K562 (cell line): ENCODE measurements around the gene PSMD9. TPM values are rescaled to one million over a fixed set of nuclear protein-coding genes. Genes with fewer than 3 reads are reported as not detected.

ENCODE experiments used
- ATAC-seq: fragments of 200-7000 bp; cut with Tn5 transposase; 3 replicates; pipeline ENCODE4 v1.9.1; 2020; ENCODE audit warnings: moderate library complexity
- BruUV-seq: library from RNA; stranded (reverse); fragments of 400-500 nt; replicated peaks from 2 replicates; lab custom pipeline; 2021; lab: Mats Ljungman, UMichigan
- CTCF ChIA-PET: fragments of 300-600 bp; formaldehyde crosslinking; extraction: SDS; loops from one replicate; lab custom pipeline; 2021; ENCODE audit warnings: low intra/inter-chr PET ratio; lab: Yijun Ruan, JAX
- POLR2A ChIA-PET: fragments of 300-600, 350-650 bp; sonication (Branson Sonifier 250); formaldehyde crosslinking; extraction: SDS; loops from one replicate; lab custom pipeline; 2021; ENCODE audit warnings: antibody characterized with exemption, inconsistent platforms; lab: Yijun Ruan, JAX
- DNase-seq, 4 experiments: peaks; one replicate each; pipeline versions ENCODE4 v3.0.0 to v3.0.0-alpha.2; 2011 to 2018; ENCODE audit warnings: low spot score in 3 of 4, mixed read lengths in 3 of 4; ENCODE audit errors: extremely low read depth in 1 of 4
- FAIRE-seq: peaks from 2 replicates; lab custom pipeline; 2011; peaks lifted over from hg19 to GRCh38; lab: Jason Lieb, UNC
- H2AFZ ChIP-seq: 2 replicates; pipeline ENCODE4 v1.6.0; 2011; ENCODE audit warnings: low read depth, low read length, control low read depth, inconsistent platforms
- H3K27ac ChIP-seq: fragments of 200-600 bp; 3 replicates; pipeline ENCODE4 v1.8.0; 2011; ENCODE audit warnings: low read depth, mild to moderate bottlenecking, control low read depth, inconsistent platforms, low read length, moderate library complexity, mixed read lengths; ENCODE audit errors: extremely low read depth
- H3K27me3 ChIP-seq, 2 experiments: fragments of 300-600 bp in 1 of 2; 2 replicates in 1 of 2; 3 replicates in 1 of 2; pipeline versions ENCODE4 v1.6.0 to v1.8.0; 2011; ENCODE audit warnings: inconsistent platforms in 2 of 2, low read length in 2 of 2, mild to moderate bottlenecking in 1 of 2, mixed read lengths in 1 of 2, moderate library complexity in 1 of 2; ENCODE audit not compliant: control insufficient read depth in 2 of 2, insufficient read depth in 2 of 2
- H3K36me3 ChIP-seq: fragments of 300-600 bp; 3 replicates; pipeline ENCODE4 v1.8.0; 2011; ENCODE audit warnings: mild to moderate bottlenecking, low read length, inconsistent platforms; ENCODE audit not compliant: control insufficient read depth, insufficient read depth
- H3K4me1 ChIP-seq, 2 experiments: fragments of 200-600 bp in 1 of 2; replicated peaks in 1 of 2; 2 replicates in 1 of 2; 3 replicates in 1 of 2; pipeline versions ENCODE4 v1.5.1 to v1.8.0; 2011; ENCODE audit warnings: inconsistent platforms in 2 of 2, low read length in 2 of 2, mild to moderate bottlenecking in 1 of 2, mixed read lengths in 1 of 2, moderate library complexity in 1 of 2; ENCODE audit not compliant: control insufficient read depth in 2 of 2, insufficient read depth in 2 of 2
- H3K4me2 ChIP-seq: 2 replicates; pipeline ENCODE4 v1.6.1; 2011; ENCODE audit warnings: low read length, control low read depth, inconsistent platforms, mixed read lengths; ENCODE audit not compliant: insufficient read depth
- H3K4me3 ChIP-seq: fragments of 200-600 bp; sonication (generic), shearing (Covaris generic); 2 replicates; pipeline ENCODE4 v1.5.1; 2016; ENCODE audit warnings: control low read depth, inconsistent platforms
- H3K79me2 ChIP-seq: fragments of 200-600 bp; 3 replicates; pipeline ENCODE4 v1.8.0; 2011; ENCODE audit warnings: low read length, inconsistent platforms; ENCODE audit not compliant: control insufficient read depth, insufficient read depth
- H3K9ac ChIP-seq, 2 experiments: 2 replicates each; pipeline versions ENCODE4 v1.6.0 to v1.6.1; 2011; ENCODE audit warnings: low read depth in 2 of 2, low read length in 2 of 2, control low read depth in 1 of 2, inconsistent platforms in 1 of 2, mild to moderate bottlenecking in 1 of 2, mixed read lengths in 1 of 2; ENCODE audit not compliant: insufficient read depth in 1 of 2
- H3K9me1 ChIP-seq: one replicate; pipeline ENCODE4 v1.6.0; 2011; ENCODE audit warnings: inconsistent platforms, mild to moderate bottlenecking, low read length, moderate library complexity; ENCODE audit not compliant: control insufficient read depth, insufficient read depth
- H3K9me3 ChIP-seq: replicated peaks from 2 replicates; pipeline ENCODE4 v1.5.1; 2011; ENCODE audit warnings: low read depth, low read length, inconsistent platforms; ENCODE audit not compliant: control insufficient read depth, insufficient read depth
- H4K20me1 ChIP-seq: replicated peaks from 2 replicates; pipeline ENCODE4 v1.6.1; 2011; ENCODE audit warnings: low read length, inconsistent platforms, mixed read lengths; ENCODE audit not compliant: control insufficient read depth, insufficient read depth
- CREB5 ChIP-seq: fragments of 250-450 bp; sonication (Bioruptor Pico); IDR thresholded peaks from 2 replicates; pipeline ENCODE4 v1.5.0; 2020; ENCODE audit warnings: mild to moderate bottlenecking
- ETV5 ChIP-seq: sonication (generic); formaldehyde crosslinking; IDR thresholded peaks from 2 replicates; pipeline ENCODE4 v1.4.0; 2020; ENCODE audit warnings: low read depth, mild to moderate bottlenecking, missing genetic modification reagents
- FOXK1 ChIP-seq: sonication (generic); formaldehyde crosslinking; IDR thresholded peaks from 2 replicates; pipeline ENCODE4 v1.8.0; 2022; ENCODE audit warnings: missing genetic modification reagents, mild to moderate bottlenecking, borderline replicate concordance
- HDAC6 ChIP-seq: IDR thresholded peaks from 2 replicates; pipeline ENCODE4 v1.6.1; 2012; ENCODE audit warnings: low read depth, mild to moderate bottlenecking, control low read depth, inconsistent platforms, low read length, moderate library complexity
- HNRNPH1 ChIP-seq: fragments of 200-400 bp; formaldehyde crosslinking; optimal IDR thresholded peaks from 2 replicates; pipeline ENCODE3; 2017; ENCODE audit warnings: low read depth, mild to moderate bottlenecking, low read length, moderate library complexity
- HNRNPL ChIP-seq: fragments of 200-400 bp; formaldehyde crosslinking; IDR thresholded peaks from 2 replicates; pipeline ENCODE4 v1.6.1; 2017; ENCODE audit warnings: low read depth, mild to moderate bottlenecking, low read length
- KDM1A ChIP-seq, 2 experiments: fragments of 450-650 bp; IDR thresholded peaks; 2 replicates each; pipeline ENCODE4 v1.6.1; 2016; ENCODE audit warnings: mild to moderate bottlenecking in 2 of 2
- MLX ChIP-seq, 2 experiments: fragments of 450-650 bp in 1 of 2; sonication (generic) in 1 of 2; formaldehyde crosslinking; conservative IDR thresholded peaks; 2 replicates each; pipeline versions ENCODE4 v1.4.0 to v1.8.1; 2020 to 2022; ENCODE audit warnings: mild to moderate bottlenecking in 1 of 2, missing genetic modification reagents in 1 of 2
- NR0B1 ChIP-seq: fragments of 450-650 bp; IDR thresholded peaks from one replicate; pipeline ENCODE4 v1.6.1; 2018; ENCODE audit warnings: mild to moderate bottlenecking, moderate library complexity; ENCODE audit not compliant: partially characterized antibody
- NR2F6 ChIP-seq: fragments of 450-650 bp; formaldehyde crosslinking; IDR thresholded peaks from 2 replicates; pipeline ENCODE4 v1.4.0; 2020; ENCODE audit warnings: mild to moderate bottlenecking
- NRF1 ChIP-seq, 2 experiments: fragments of 450-650 bp; IDR thresholded peaks in 1 of 2; conservative IDR thresholded peaks in 1 of 2; 2 replicates each; pipeline ENCODE4 v1.6.1; 2014; ENCODE audit warnings: mild to moderate bottlenecking in 2 of 2
- RNF2 ChIP-seq: sonication (generic); IDR thresholded peaks from 2 replicates; pipeline ENCODE4 v1.6.1; 2016
- SIN3A ChIP-seq, 2 experiments: fragments of 150-350 bp in 1 of 2; IDR thresholded peaks; 2 replicates each; pipeline ENCODE4 v1.6.1; 2011 to 2016; ENCODE audit warnings: borderline replicate concordance in 2 of 2, low read depth in 2 of 2, low read length in 2 of 2, mild to moderate bottlenecking in 2 of 2, moderate library complexity in 2 of 2; ENCODE audit not compliant: control insufficient read depth in 1 of 2
- SMARCB1 ChIP-seq: IDR thresholded peaks from 2 replicates; pipeline ENCODE4 v1.6.1; 2011; ENCODE audit warnings: improper control_type of control experiment, low read depth; ENCODE audit not compliant: insufficient read length
- SRSF3 ChIP-seq: fragments of 200-400 bp; formaldehyde crosslinking; IDR thresholded peaks from 2 replicates; pipeline ENCODE4 v1.6.1; 2016; ENCODE audit warnings: mild to moderate bottlenecking, low read length, moderate library complexity; ENCODE audit not compliant: insufficient read depth
- TOE1 ChIP-seq, 2 experiments: fragments of 450-650 bp in 1 of 2; sonication (generic) in 1 of 2; formaldehyde crosslinking in 1 of 2; IDR thresholded peaks; 2 replicates each; pipeline versions ENCODE4 v1.7.1 to v1.8.0; 2016 to 2022; ENCODE audit warnings: borderline replicate concordance in 2 of 2, mild to moderate bottlenecking in 2 of 2, antibody characterized with exemption in 1 of 2, inconsistent platforms in 1 of 2, low read depth in 1 of 2, missing genetic modification reagents in 1 of 2, moderate library complexity in 1 of 2
- ZC3H11A ChIP-seq: IDR thresholded peaks from 2 replicates; pipeline ENCODE4 v1.6.1; 2012; ENCODE audit warnings: low read depth, low read length, improper control_type of control experiment
- ZC3H4 ChIP-seq: sonication (generic); formaldehyde crosslinking; IDR thresholded peaks from 2 replicates; pipeline ENCODE4 v1.9.0; 2021; ENCODE audit warnings: missing genetic modification reagents, borderline replicate concordance
- ZNF224 ChIP-seq: sonication (generic); formaldehyde crosslinking; IDR thresholded peaks from 2 replicates; pipeline ENCODE4 v1.8.0; 2022; ENCODE audit warnings: mild to moderate bottlenecking, missing genetic modification reagents
- ZNF408 ChIP-seq: fragments of 250-450 bp; sonication (Bioruptor Pico); IDR thresholded peaks from 2 replicates; pipeline ENCODE4 v1.4.0; 2020; ENCODE audit warnings: low read depth, mild to moderate bottlenecking, moderate library complexity
- WGBS: fragments of 100-300 bp; shearing (Covaris generic); methylation state at CpG from one replicate; pipeline ENCODE4 v1.1.6; 2016; ENCODE audit warnings: low coverage, mixed read lengths; ENCODE audit not compliant: insufficient coverage; ENCODE audit errors: missing lambda C conversion rate; 5-methylcytosine and 5-hydroxymethylcytosine counted together
- in situ Hi-C: fragments of 300-500 bp; cut with MboI; formaldehyde crosslinking; loops from 4 replicates; pipeline ENCODE4 v1.15.0; 2018; ENCODE audit warnings: inconsistent platforms, mixed read lengths
- intact Hi-C: fragments of 100-400 bp; cut with micrococcal nuclease; formaldehyde crosslinking; loops from 2 replicates; pipeline ENCODE4 v1.14.2; 2022
- polyA plus RNA-seq, 8 experiments: library from polyadenylated mRNA; depleted of rRNA in 4 of 8; stranded (reverse) in 5 of 8; unstranded in 3 of 8; fragments of >200 nt; fragmentation: Nextera tagmentation in 2 of 8; fragmentation: Illumina TruSeq in 1 of 8; extraction: Ambion mirVana in 2 of 8; extraction: Trizol in 1 of 8; gene quantifications; 2 replicates each; pipeline versions ENCODE4 v1.2.1 to v1.2.3, GENCODE V29; 2011 to 2014; ENCODE audit warnings: inconsistent platforms in 1 of 8, missing spikeins in 1 of 8
- total RNA-seq, 7 experiments: library from RNA; depleted of rRNA in 6 of 7; stranded (reverse); fragments of >200 nt in 6 of 7; fragmentation: Illumina TruSeq in 2 of 7; extraction: Trizol in 2 of 7; gene quantifications; 2 replicates each; pipeline versions ENCODE4 v1.2.1 to v1.2.3, GENCODE V29; 2011 to 2021; ENCODE audit warnings: low replicate concordance in 1 of 7

PSMD9 gene
- total and polyA plus RNA-seq, 9 of the 15 experiments (the other 6 are each of a cell fraction or from before 2014, with no cell fraction given): 12.2 to 143 (median 61.3) TPM

- in situ Hi-C loops: no loop called here
- H3K27ac ChIP-seq: no peak overlapping the region
- WGBS: 36% methylated on average over 1 of the region's 1 CpG
- H3K79me2 ChIP-seq: no peaks in the 10 kb centered on the region
- H3K9ac ChIP-seq: no peak overlapping the region
- TF ChIP-seq HDAC6 (no peak), HNRNPL (no peak), MLX (CRISPR knock-in tag; conservative IDR thresholded peaks at IDR 0.05) (no peak), ZNF408 (no peak), RNF2 (no peak), SMARCB1 (no peak), SRSF3 (no peak), ZNF224 (CRISPR knock-in tag) (no peak), NRF1 (conservative IDR thresholded peaks at IDR 0.05 in 1 of 2, IDR thresholded peaks at IDR 0.05 in 1 of 2) (no peak), ETV5 (CRISPR knock-in tag) (no peak), SIN3A (IDR thresholded peaks at IDR 0.05; ENCODE audit: borderline replicate concordance in 2 of 2, control insufficient read depth in 1 of 2, low read depth in 2 of 2, low read length in 2 of 2) (no peak), NR0B1 (no peak), TOE1 (IDR thresholded peaks at IDR 0.05; ENCODE audit: borderline replicate concordance) (no peak), TOE1 (CRISPR knock-in tag; IDR thresholded peaks at IDR 0.05; ENCODE audit: borderline replicate concordance, low read depth) (no peak), CREB5 (no peak), NR2F6 (CRISPR knock-in tag) (no peak), ZC3H11A (no peak), KDM1A (IDR thresholded peaks at IDR 0.05) (no peak), FOXK1 (CRISPR knock-in tag) (no peak), ZC3H4 (CRISPR knock-in tag) (no peak), HNRNPH1 (no peak)
- no peak for FAIRE-seq
- peaks cover 8 to 9% of the 10 kb centered on the region in 2 experiments; a peak in 4 of 5 replicates for H3K4me1 ChIP-seq
- H2AFZ ChIP-seq: no peak overlapping the region
- no peak for DNase-seq
- ChIA-PET CTCF (no interaction called here), POLR2A (interaction anchor here (0.6 to 2.3 kb wide), 2 partner anchors 10 to 1031 kb away, joined by 3 to 9 read pairs; no protein-coding TSS in a partner anchor)
- H4K20me1 ChIP-seq: no peaks in the 10 kb centered on the region
- no peaks in the 10 kb centered on the region for H3K27me3 ChIP-seq
- H3K9me3 ChIP-seq: no peaks in the 10 kb centered on the region
- no peak overlapping the region for H3K4me2 ChIP-seq
- H3K36me3 ChIP-seq: no peaks in the 10 kb centered on the region
- H3K4me3 ChIP-seq: no peak overlapping the region
- no TSS peak for BruUV-seq
- intact Hi-C loops: no loop called here
- no peak for ATAC-seq
- no peaks in the 10 kb centered on the region for H3K9me1 ChIP-seq
Measured at GRCh38 chr12:121860257-121860656, 28.3 kb upstream of the PSMD9 start.
